Caco-2 (cell line): ENCODE data around the gene HIPK2. TPM values are rescaled to one million over a fixed set of nuclear protein-coding genes. Genes with fewer than 3 reads are reported as not detected.

Experiments used
- BruUV-seq: library from RNA; stranded (reverse); fragments of 400-500 nt; replicated peaks from 2 replicates; lab custom pipeline; 2021; lab: Mats Ljungman, UMichigan
- CTCF ChIA-PET: fragments of 300-600 bp; sonication (Branson Sonifier 250); formaldehyde crosslinking; loops from one replicate; lab custom pipeline; 2022; ENCODE audit warnings: antibody characterized with exemption; lab: Charles Lee
- POLR2A ChIA-PET: fragments of 300-600 bp; sonication (Branson Sonifier 250); formaldehyde crosslinking; loops from one replicate; lab custom pipeline; 2022; ENCODE audit warnings: antibody characterized with exemption; lab: Charles Lee
- DNase-seq, 2 experiments: peaks; one replicate each; pipeline versions ENCODE4 v3.0.0 to v3.0.0-alpha.2; 2020 to 2022
- H3K27me3 ChIP-seq: replicated peaks from 2 replicates; pipeline ENCODE4 v1.6.0; 2011; ENCODE audit warnings: low read length; ENCODE audit not compliant: control insufficient read depth, insufficient read depth
- H3K36me3 ChIP-seq: 2 replicates; pipeline ENCODE4 v1.5.1; 2011; ENCODE audit warnings: low read length; ENCODE audit not compliant: control insufficient read depth, insufficient read depth
- H3K4me1 ChIP-seq: fragments of 250-450 bp; sonication (Bioruptor Pico); 2 replicates; pipeline ENCODE4 v1.5.1; 2020; ENCODE audit warnings: mild to moderate bottlenecking
- H3K4me3 ChIP-seq: 2 replicates; pipeline ENCODE4 v1.5.1; 2011; ENCODE audit warnings: low read depth, mild to moderate bottlenecking, control low read depth, low read length
- H3K9me3 ChIP-seq: fragments of 250-450 bp; sonication (Bioruptor Pico); 2 replicates; pipeline ENCODE4 v1.5.1; 2020; ENCODE audit warnings: mild to moderate bottlenecking, moderate library complexity
- H3K27ac Mint-ChIP-seq: one replicate; pipeline ENCODE4 v1.8.0; 2022; ENCODE audit warnings: mixed read lengths; ENCODE audit not compliant: unreplicated experiment
- H3K27me3 Mint-ChIP-seq: one replicate; pipeline ENCODE4 v1.8.0; 2022; ENCODE audit warnings: mixed read lengths; ENCODE audit not compliant: insufficient read depth, unreplicated experiment
- H3K36me3 Mint-ChIP-seq: one replicate; pipeline ENCODE4 v1.8.0; 2022; ENCODE audit warnings: mild to moderate bottlenecking, mixed read lengths; ENCODE audit not compliant: insufficient read depth, unreplicated experiment
- H3K4me1 Mint-ChIP-seq: one replicate; pipeline ENCODE4 v1.8.0; 2022; ENCODE audit warnings: low read depth, mixed read lengths; ENCODE audit not compliant: unreplicated experiment
- H3K4me3 Mint-ChIP-seq: one replicate; pipeline ENCODE4 v1.8.0; 2022; ENCODE audit warnings: mild to moderate bottlenecking, moderate library complexity, mixed read lengths; ENCODE audit not compliant: unreplicated experiment
- H3K9me3 Mint-ChIP-seq: one replicate; pipeline ENCODE4 v1.8.0; 2022; ENCODE audit warnings: mixed read lengths; ENCODE audit not compliant: unreplicated experiment
- CTCF ChIP-seq, 2 experiments: fragments of 200-600 bp in 1 of 2; IDR thresholded peaks; 1 replicate in 1 of 2; 2 replicates in 1 of 2; pipeline versions ENCODE4 v1.5.1 to v1.8.0; 2011 to 2022; ENCODE audit warnings: antibody characterized with exemption in 1 of 2, control low read depth in 1 of 2, inconsistent platforms in 1 of 2, low read depth in 1 of 2, low read length in 1 of 2, mild to moderate bottlenecking in 1 of 2, moderate library complexity in 1 of 2; ENCODE audit not compliant: insufficient read depth in 1 of 2, severe bottlenecking in 1 of 2, unreplicated experiment in 1 of 2
- intact Hi-C: fragments of 100-400 bp; cut with micrococcal nuclease; formaldehyde crosslinking; loops from one replicate; pipeline ENCODE4 v1.10.0; 2022; ENCODE audit not compliant: unreplicated experiment
- total RNA-seq: library from RNA; stranded (reverse); gene quantifications from 2 replicates; pipeline ENCODE4 v1.2.3, GENCODE V29; 2022

HIPK2 gene
- total RNA-seq, 1 experiment from 2014 or later = 42.8 TPM

- H3K9me3 ChIP-seq = no peaks in the 10 kb centered on the region
- no peaks in the 10 kb centered on the region for H3K9me3 Mint-ChIP-seq
- no peaks in the 10 kb centered on the region for H3K4me1 Mint-ChIP-seq
- no TSS peak for BruUV-seq
- no peaks in the 10 kb centered on the region for H3K27me3 ChIP-seq
- ChIA-PET POLR2A (no interaction called here), CTCF (interaction anchor here (0.7 kb wide), 1 partner anchor 51 kb away, joined by 6 read pairs; no protein-coding TSS in a partner anchor)
- no peaks in the 10 kb centered on the region for H3K27me3 Mint-ChIP-seq
- DNase-seq = no peak
- no peaks in the 10 kb centered on the region for H3K36me3 Mint-ChIP-seq
- no peak overlapping the region for H3K27ac Mint-ChIP-seq
- H3K4me3 Mint-ChIP-seq = no peak overlapping the region
- no peak for TF ChIP-seq CTCF (IDR thresholded peaks at IDR 0.05; ENCODE audit: insufficient read depth in 1 of 2, low read depth in 1 of 2, low read length in 1 of 2, severe bottlenecking in 1 of 2, unreplicated experiment in 1 of 2)
- H3K4me3 ChIP-seq = no peak overlapping the region
- peaks cover 2% of the 10 kb centered on the region for H3K36me3 ChIP-seq
- no peaks in the 10 kb centered on the region for H3K4me1 ChIP-seq
- intact Hi-C loops = no loop called here
These were observed 190.3 kb downstream of the HIPK2 start for GRCh38 chr7:139587535-139587934.

GRCh38 chr7:139586286-139586685, 191.5 kb downstream of the HIPK2 start:
- peaks cover 2% of the 10 kb centered on the region for H3K36me3 ChIP-seq
- CTCF ChIA-PET = no interaction called here
- Mint-ChIP-seq H3K4me1 (no peaks in the 10 kb centered on the region), H3K9me3 (no peaks in the 10 kb centered on the region), H3K27me3 (no peaks in the 10 kb centered on the region), H3K36me3 (no peaks in the 10 kb centered on the region), H3K4me3 (no peak overlapping the region), H3K27ac (no peak overlapping the region)
- TF ChIP-seq CTCF (IDR thresholded peaks at IDR 0.05; ENCODE audit: insufficient read depth in 1 of 2, low read depth in 1 of 2, low read length in 1 of 2, severe bottlenecking in 1 of 2, unreplicated experiment in 1 of 2) = no peak
- intact Hi-C loops = no loop called here
- H3K27me3 ChIP-seq = no peaks in the 10 kb centered on the region
- POLR2A ChIA-PET = no interaction called here
- no peak overlapping the region for H3K4me3 ChIP-seq
- H3K9me3 ChIP-seq = no peaks in the 10 kb centered on the region
- DNase-seq = no peak
- no TSS peak for BruUV-seq
- no peaks in the 10 kb centered on the region for H3K4me1 ChIP-seq

- H3K4me3 Mint-ChIP-seq = no peak overlapping the region
- H3K27me3 ChIP-seq = no peaks in the 10 kb centered on the region
- H3K9me3 ChIP-seq = no peaks in the 10 kb centered on the region
- no peaks in the 10 kb centered on the region for H3K4me1 Mint-ChIP-seq
- no TSS peak for BruUV-seq
- H3K4me1 ChIP-seq = no peaks in the 10 kb centered on the region
- no peak for DNase-seq
- no peaks in the 10 kb centered on the region for H3K36me3 Mint-ChIP-seq
- CTCF ChIA-PET = no interaction called here
- no peak overlapping the region for H3K27ac Mint-ChIP-seq
- intact Hi-C loops = no loop called here
- no peak for TF ChIP-seq CTCF (IDR thresholded peaks at IDR 0.05; ENCODE audit: insufficient read depth in 1 of 2, low read depth in 1 of 2, low read length in 1 of 2, severe bottlenecking in 1 of 2, unreplicated experiment in 1 of 2)
- H3K36me3 ChIP-seq = peaks cover 2% of the 10 kb centered on the region
- no peaks in the 10 kb centered on the region for H3K27me3 Mint-ChIP-seq
- H3K4me3 ChIP-seq = no peak overlapping the region
- POLR2A ChIA-PET = no interaction called here
- H3K9me3 Mint-ChIP-seq = no peaks in the 10 kb centered on the region
These were observed 192.8 kb downstream of the HIPK2 start for GRCh38 chr7:139585042-139585441.
